ENCODE measurements around the gene FAM174B.

DNA sequence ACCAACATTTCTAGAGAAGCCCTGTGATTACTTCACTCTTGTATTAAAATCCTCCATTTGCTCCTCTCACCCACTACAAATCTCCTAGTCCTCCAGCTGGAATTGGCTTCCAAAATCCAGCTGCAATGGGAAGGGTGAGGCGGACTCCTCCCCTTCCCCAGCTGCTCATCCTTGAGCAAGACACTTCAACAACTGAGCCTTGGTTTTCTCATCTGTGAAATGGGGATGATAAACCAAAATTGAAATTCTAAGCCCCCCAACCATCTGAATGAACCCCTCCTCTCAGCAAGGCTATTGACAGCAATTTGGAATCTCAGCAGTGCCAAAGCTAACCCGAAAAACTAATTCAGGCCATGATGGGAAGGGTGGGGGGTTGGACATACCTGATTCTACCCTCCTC lies 9.4 kb downstream of the FAM174B start:
- TF ChIP-seq, protein P1, sequence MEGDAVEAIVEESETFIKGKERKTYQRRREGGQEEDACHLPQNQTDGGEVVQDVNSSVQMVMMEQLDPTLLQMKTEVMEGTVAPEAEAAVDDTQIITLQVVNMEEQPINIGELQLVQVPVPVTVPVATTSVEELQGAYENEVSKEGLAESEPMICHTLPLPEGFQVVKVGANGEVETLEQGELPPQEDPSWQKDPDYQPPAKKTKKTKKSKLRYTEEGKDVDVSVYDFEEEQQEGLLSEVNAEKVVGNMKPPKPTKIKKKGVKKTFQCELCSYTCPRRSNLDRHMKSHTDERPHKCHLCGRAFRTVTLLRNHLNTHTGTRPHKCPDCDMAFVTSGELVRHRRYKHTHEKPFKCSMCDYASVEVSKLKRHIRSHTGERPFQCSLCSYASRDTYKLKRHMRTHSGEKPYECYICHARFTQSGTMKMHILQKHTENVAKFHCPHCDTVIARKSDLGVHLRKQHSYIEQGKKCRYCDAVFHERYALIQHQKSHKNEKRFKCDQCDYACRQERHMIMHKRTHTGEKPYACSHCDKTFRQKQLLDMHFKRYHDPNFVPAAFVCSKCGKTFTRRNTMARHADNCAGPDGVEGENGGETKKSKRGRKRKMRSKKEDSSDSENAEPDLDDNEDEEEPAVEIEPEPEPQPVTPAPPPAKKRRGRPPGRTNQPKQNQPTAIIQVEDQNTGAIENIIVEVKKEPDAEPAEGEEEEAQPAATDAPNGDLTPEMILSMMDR (conservative IDR thresholded peaks at IDR 0.05 in 1 of 2, IDR thresholded peaks at IDR 0.05 in 1 of 2; ENCODE audit: extremely low read depth in 1 of 2, insufficient read depth in 1 of 2, low read depth in 1 of 2, low read length in 2 of 2) = no peak
- no peak for TF ChIP-seq EZH2 (IDR thresholded peaks at IDR 0.05; ENCODE audit: borderline replicate concordance, low read length)
